Type B pancreatic cell (in vitro differentiated cells): Measurements from ENCODE around the gene PACRG. TPM values are rescaled to one million over a fixed set of nuclear protein-coding genes. Genes with fewer than 3 reads are reported as not detected.

Experiments used
- DNase-seq: peaks from one replicate; pipeline ENCODE4 v3.0.0; 2021; ENCODE audit warnings: mixed read lengths; ENCODE audit not compliant: unreplicated experiment; ENCODE audit errors: extremely low spot score
- H3K27ac Mint-ChIP-seq: 2 replicates; pipeline ENCODE4 v1.8.0; 2021; ENCODE audit warnings: mild to moderate bottlenecking, mixed read lengths
- H3K27me3 Mint-ChIP-seq: 2 replicates; pipeline ENCODE4 v1.8.0; 2021; ENCODE audit warnings: mixed read lengths
- H3K36me3 Mint-ChIP-seq: 2 replicates; pipeline ENCODE4 v1.8.0; 2021; ENCODE audit warnings: mixed read lengths
- H3K4me1 Mint-ChIP-seq: one replicate; pipeline ENCODE4 v1.8.0; 2021; ENCODE audit warnings: mixed read lengths; ENCODE audit not compliant: unreplicated experiment
- H3K4me3 Mint-ChIP-seq: 2 replicates; pipeline ENCODE4 v1.8.0; 2021; ENCODE audit warnings: mild to moderate bottlenecking, mixed read lengths
- H3K9me3 Mint-ChIP-seq: 2 replicates; pipeline ENCODE4 v1.8.0; 2021; ENCODE audit warnings: mixed read lengths
- CTCF ChIP-seq: fragments of 200-600 bp; sonication (generic); conservative IDR thresholded peaks from 2 replicates; pipeline ENCODE4 v1.5.0; 2021; ENCODE audit warnings: antibody characterized with exemption, mild to moderate bottlenecking
- total RNA-seq: library from RNA; stranded (reverse); gene quantifications from 2 replicates; pipeline ENCODE4 v1.2.1, GENCODE V29; 2021; ENCODE audit warnings: low replicate concordance

Gene PACRG
- total RNA-seq, 1 donor from 2014 or later, result 5.6 TPM

- Mint-ChIP-seq H3K36me3 (no peaks in the 10 kb centered on the region), H3K4me3 (no peak overlapping the region), H3K9me3 (no peaks in the 10 kb centered on the region), H3K27me3 (no peaks in the 10 kb centered on the region), H3K4me1 (peaks cover 4% of the 10 kb centered on the region), H3K27ac (no peak overlapping the region)
- no peak for TF ChIP-seq CTCF
- DNase-seq, result no peak
Observed at GRCh38 chr6:162882801-162883481, 155.2 kb downstream of the PACRG start.

DNA sequence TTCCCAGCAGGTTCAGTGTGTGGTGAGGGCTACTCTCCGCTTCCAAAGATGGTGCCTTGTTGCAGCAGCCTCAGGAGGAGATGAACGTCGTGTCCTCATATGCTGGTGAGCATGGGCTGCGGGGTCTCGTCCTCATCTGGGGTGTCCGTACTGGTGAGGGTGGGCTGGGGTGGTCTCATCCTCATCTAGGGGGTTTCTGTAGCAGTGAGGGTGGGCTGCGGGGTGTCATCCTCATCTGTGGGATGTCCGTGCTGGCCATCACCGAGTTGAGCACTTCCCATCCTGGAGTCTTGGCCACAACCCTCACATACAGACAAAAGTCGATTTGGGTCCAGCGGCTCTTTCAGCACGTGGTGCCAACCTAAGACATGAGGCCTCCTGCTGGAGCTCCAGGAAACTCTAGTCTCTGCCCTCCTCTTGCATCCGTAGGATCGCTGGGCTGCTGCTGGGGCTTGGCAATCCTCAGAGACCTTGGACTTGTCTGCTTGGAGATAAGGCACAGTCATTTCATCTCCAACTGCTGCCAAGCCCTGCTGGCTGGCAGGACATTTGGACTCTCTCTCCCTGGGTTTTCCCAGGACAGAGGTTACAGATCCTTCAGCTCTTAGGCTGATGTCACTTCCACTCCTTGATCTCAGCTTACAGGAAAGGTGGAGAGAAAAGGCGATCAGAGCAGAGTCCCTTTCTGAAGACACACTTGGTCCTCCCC, 160.4 kb downstream of the PACRG start:
- H3K9me3 Mint-ChIP-seq, result no peaks in the 10 kb centered on the region
- no peak for TF ChIP-seq CTCF

DNA sequence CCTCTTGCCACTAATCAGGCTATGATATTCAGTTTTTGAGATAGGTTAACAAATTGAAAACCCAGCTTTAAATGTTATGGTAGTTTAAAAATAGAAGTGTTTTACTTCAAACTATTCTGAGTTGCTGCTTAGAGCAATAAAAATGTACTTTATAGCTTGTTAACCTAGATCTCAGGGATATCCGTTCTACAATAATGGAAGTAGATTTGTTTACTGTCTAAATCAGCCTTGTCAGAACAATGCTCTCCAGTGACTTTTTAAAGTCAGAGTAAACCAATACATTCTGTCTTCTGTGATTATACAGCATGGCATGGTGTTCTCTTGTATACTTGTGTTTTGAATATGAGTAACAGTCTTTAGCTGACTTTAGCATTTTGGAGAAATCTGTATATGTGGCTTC, 161.5 kb downstream of the PACRG start:
- no peak for DNase-seq
- no peaks in the 10 kb centered on the region for H3K9me3 Mint-ChIP-seq
- H3K27me3 Mint-ChIP-seq, result no peaks in the 10 kb centered on the region
- no peaks in the 10 kb centered on the region for H3K36me3 Mint-ChIP-seq
- H3K4me1 Mint-ChIP-seq, result peaks cover 4% of the 10 kb centered on the region
- no peak overlapping the region for H3K27ac Mint-ChIP-seq
- no peak for TF ChIP-seq CTCF
- H3K4me3 Mint-ChIP-seq, result no peak overlapping the region

More for the DNA sequence above, 160.4 kb downstream of the PACRG start:
- Mint-ChIP-seq H3K27ac (no peak overlapping the region), H3K27me3 (no peaks in the 10 kb centered on the region), H3K36me3 (no peaks in the 10 kb centered on the region), H3K4me3 (no peak overlapping the region), H3K4me1 (peaks cover 4% of the 10 kb centered on the region)
- DNase-seq, result no peak

DNA sequence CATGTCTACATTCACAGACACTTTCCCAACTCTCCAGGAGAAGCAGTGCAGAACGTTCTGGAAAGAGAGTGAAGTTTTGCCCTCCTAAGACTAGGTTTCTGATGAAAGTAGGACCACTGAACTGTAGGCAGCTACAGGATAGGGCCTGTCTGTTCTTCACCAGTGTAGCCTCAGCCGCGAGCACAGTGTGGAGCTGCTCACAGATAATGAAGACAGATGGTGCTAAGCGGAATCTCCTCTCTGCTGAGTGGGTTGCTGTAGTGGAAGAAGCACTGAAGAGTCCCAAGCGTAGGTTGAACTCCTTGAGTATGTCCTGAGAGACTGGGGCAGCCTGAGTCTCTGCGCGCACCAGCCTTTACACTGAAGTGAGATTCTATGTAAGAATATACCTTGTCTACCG, 170.2 kb downstream of the PACRG start:
- Mint-ChIP-seq H3K4me1 (no peaks in the 10 kb centered on the region), H3K27ac (no peak overlapping the region), H3K9me3 (no peaks in the 10 kb centered on the region), H3K4me3 (no peak overlapping the region), H3K27me3 (no peaks in the 10 kb centered on the region), H3K36me3 (no peaks in the 10 kb centered on the region)
- DNase-seq, result no peak
- no peak for TF ChIP-seq CTCF

GRCh38 chr6:162899148-162899547, 171.4 kb downstream of the PACRG start:
- Mint-ChIP-seq H3K4me3 (no peak overlapping the region), H3K4me1 (no peaks in the 10 kb centered on the region), H3K27me3 (no peaks in the 10 kb centered on the region), H3K36me3 (no peaks in the 10 kb centered on the region), H3K9me3 (no peaks in the 10 kb centered on the region), H3K27ac (no peak overlapping the region)
- TF ChIP-seq CTCF, result no peak
- no peak for DNase-seq
